GM19468 (cell line): ENCODE measurements around the gene TPBGL.

ENCODE experiments used
- ATAC-seq: cut with Tn5 transposase; IDR thresholded peaks from one replicate; pipeline ENCODE4 v1.9.1; 2021; ENCODE audit warnings: mild to moderate bottlenecking, moderate library complexity, moderate number of reproducible peaks; ENCODE audit not compliant: unreplicated experiment; ENCODE audit errors: extremely low read depth

The TPBGL gene

DNA sequence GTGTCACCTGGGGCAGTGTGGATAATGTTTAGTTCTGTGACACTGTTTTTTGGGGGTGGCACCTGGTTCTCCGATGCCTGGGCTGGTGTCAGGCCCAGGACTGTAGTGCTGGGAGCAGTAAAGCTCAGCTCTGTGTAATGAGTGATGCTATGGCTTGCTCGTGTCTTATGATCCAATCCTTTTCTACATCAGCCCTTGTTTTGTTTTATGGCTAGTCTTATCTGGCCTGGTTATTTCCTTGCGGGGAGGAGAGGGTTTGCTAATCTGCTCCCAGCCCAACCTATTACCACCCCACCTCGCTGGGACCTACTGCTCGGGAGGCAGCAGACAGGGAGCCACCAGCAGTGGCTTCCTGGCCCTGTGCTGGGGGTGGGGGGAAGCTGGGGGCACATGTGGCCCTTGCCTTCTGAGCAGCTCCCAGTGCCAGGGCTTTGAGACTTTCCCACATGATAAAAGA, 35.0 kb upstream of the TPBGL start:
- no peak for ATAC-seq

DNA sequence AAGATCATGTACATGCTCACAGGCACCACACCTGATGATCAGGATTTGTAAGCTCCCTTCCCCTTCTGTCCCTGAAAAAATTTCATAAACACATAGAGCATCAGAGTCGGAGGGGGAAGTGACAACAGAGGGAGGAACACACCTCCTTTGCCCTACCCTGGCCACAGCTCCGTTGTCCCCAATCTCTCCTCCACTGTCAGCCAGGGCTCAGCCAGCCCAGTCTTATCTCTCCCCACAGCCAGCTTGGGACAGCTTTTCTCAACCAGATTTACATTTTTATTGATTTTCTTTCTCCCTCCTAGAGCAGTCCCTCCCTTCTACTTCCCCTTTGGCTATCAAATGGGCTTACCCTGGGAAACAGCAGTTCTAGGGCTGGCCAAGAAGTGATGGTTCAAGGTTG, 32.1 kb upstream of the TPBGL start:
- ATAC-seq = no peak

DNA sequence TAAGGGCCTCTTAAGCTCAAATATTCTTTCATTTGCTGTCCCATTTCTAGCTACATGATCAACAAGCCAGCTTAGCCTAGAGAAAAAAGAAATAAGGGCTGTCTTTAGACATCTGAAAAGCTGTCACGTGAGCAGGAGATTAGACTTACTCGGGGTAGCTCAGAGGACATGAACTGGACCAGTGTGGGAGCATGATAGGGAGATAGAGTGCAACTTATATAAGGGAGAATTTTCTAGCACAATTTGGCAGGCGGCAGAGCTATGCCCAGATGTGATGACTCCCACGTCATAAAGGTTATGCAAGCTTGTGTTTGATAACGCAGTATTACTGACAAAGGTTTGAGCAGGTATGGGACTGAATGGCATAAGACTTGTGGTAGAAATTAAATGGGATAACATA, 28.2 kb upstream of the TPBGL start:
- no peak for ATAC-seq

DNA sequence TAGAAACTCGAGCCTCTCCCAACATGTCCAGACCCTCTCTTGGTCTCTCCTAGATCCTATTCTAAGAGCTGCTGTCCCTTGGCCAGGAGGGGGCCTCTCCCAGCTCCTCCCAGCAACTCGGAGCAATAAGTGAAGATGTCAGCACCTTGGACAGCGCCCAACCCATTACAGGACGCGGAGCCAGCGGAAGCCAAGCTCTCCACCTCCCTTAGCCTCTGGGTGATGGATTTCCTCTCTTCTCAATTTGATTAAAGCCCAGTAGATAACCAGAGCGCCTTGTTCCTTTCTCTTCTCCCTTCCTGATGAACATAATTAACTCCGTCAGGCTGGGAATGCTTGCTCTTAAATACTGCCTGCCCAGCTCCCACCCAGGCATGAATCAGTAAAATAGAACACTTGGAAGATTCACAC, 26.2 kb upstream of the TPBGL start:
- no peak for ATAC-seq

DNA sequence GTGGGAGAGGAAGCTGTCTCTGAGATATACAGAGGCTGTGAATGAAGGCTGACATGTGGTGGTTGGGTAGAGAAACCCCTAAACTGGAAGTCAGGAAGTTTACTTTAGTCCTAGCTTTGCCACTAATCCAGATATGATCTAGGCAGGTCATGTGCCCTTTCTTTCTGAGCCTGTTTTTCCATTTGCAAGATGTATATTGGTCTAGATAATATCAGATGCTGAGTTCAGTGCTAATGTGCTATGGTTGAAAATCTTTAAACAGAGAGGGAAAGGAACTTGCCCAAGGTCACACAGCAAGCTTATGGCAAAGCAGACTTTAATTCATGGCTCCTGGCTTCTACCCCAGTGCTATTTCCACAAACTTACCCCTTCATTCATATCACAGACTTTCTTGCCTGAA, 25.7 kb upstream of the TPBGL start:
- ATAC-seq = no peak

- ATAC-seq = no peak
Observed at GRCh38 chr11:75219869-75220268, 20.7 kb upstream of the TPBGL start.

DNA sequence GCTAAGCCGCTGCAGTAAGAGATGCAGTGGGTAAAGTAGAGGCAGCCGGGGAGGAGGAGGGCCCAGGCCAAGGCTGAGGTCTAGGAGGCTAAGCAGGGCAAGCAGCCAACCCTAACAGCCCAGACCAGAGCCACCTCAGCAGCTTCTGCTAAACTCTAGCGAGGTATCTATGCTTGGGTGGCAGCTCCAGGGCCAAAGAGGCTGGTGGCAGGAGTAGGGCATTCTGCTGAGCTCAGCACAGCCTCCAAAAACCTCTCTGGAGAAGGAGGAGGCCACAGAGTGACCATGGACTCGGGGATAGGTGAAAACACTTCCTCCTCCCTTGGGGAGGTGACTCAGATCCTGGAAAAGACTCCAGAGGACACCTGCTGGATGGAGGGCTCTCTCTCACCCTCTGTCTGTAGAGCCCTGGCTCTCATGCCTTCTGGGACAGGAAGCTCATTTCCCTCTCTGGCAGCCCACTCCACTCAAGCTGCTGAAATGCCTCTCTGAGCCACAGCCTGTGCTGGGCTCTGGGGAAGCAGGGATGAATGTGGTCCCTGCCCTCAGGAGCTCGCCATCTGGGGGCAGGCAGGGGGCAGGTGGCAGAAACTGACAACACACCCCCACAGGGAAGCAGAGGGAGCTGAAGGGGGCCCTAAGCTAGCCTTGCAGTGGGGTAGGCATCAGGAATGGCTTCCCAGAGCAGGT, 16.5 kb upstream of the TPBGL start:
- ATAC-seq = no peak

DNA sequence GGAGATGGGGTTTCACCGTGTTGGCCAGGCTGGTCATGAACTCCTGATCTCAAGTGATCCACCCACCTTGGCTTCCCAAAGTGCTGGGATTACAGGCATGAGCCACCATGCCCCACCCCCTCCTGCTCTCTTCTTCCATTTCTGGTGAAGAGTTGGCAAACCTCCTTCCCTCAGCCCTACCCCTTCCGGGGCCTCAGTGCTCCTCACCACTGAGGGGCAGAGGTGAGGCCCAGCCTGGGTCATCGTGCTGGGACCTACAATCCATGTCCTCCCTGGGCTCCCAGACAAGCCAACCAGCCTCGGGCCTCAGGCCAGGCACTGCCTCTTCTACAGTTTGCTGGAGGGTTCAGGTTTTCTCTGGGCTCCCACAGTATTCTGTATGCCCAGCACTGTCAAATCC, 14.8 kb upstream of the TPBGL start:
- ATAC-seq = no peak

DNA sequence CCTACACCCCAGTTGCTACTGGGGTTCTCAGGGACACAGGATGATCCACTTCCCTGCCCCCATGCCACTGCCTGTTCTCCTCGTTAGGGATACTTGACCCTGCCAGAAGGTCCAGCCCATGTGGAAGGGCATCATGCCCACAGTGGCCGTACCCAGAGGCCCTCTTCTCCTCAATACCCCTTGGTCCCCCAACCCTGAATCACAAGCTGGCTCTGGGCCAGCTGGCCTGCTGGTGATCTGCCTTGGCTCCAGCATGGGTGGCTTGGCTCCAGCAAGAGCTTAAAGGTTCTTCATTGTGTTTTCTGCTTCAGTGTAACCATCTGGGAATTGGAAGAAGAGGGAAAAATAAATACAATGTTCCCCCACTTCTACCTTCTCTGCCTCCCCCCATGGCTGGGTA, 11.1 kb upstream of the TPBGL start:
- no peak for ATAC-seq

DNA sequence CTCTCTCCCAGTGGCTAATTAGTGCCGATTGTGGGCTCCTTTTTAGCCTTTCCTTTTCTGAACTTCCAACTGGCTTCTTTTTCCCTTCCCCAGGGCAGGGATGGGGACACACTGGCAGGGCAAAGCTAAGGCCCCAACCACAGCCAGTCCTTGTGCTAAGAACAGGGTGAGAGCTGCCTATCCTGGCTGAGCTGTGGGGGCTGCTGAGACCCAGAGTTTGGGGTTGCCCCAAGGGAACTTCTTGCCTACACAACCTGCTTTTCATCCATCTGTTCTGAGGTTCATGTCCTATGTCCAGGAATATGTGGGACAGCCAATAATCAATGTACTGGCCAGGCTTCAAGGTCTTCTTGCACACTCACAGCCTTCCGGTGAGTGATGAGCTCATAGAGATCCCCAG, 10.0 kb upstream of the TPBGL start:
- ATAC-seq = no peak

DNA sequence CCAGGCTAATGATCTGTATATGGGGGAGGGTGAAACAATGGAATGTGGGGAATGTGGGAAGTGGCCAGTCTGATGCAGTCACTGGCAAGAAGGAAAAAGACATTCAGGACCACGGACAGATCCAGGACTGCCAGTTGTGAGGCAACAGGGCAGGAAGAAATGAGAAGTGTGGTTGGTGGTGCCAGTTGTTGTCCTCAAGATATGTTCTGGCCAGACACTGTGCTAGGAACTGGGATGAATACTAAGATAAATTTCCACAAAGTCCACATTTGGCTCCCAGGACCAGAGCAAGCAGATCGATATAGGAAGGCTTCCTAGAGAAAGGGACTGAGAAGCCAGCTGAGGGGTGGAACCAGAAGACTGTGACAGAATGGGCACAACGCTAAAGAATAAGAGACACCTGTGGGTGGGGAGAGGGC, 6.8 kb upstream of the TPBGL start:
- ATAC-seq = no peak

DNA sequence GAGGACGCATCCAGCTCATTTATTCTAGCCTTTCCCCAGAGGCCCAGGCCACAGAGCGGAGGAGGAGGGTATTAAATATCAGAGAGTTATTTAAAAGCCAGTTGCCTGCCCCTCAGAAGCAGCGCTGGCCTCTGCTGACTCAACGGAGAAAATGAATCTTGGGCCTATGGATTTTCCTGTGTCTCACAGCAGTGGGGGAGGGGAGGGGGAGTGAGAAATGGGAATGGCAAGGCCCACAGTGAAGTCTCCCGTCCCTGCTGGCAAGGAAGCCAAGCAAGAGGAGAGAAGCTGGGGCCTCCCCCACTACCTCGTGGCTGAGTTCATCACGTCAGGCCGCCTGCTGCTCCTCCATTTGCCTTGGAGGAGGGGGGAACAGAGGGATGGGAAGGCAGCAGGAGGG, 4.5 kb upstream of the TPBGL start:
- no peak for ATAC-seq

DNA sequence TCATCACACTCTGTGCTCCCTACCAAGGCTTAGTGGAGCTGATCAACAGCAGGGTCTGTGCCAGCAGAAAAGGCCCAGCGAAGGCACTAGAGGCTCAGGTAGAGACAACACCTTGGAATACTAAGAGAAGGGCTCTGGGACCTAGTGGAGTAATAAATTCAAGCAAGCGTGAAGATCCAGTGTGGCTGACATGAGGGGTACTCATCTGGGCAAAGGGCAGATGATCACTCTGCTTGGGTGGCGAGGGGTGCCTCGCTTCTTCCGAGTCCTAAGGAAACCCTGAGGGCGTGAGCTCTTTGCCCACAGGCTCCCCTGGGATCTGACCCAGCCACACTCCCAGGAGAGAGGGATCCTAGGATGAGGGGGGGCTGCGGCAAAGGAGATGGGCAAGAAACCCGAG, 3.5 kb upstream of the TPBGL start:
- ATAC-seq = no peak

GRCh38 chr11:75238595-75239440, 1.8 kb upstream of the TPBGL start:
- ATAC-seq = no peak

DNA sequence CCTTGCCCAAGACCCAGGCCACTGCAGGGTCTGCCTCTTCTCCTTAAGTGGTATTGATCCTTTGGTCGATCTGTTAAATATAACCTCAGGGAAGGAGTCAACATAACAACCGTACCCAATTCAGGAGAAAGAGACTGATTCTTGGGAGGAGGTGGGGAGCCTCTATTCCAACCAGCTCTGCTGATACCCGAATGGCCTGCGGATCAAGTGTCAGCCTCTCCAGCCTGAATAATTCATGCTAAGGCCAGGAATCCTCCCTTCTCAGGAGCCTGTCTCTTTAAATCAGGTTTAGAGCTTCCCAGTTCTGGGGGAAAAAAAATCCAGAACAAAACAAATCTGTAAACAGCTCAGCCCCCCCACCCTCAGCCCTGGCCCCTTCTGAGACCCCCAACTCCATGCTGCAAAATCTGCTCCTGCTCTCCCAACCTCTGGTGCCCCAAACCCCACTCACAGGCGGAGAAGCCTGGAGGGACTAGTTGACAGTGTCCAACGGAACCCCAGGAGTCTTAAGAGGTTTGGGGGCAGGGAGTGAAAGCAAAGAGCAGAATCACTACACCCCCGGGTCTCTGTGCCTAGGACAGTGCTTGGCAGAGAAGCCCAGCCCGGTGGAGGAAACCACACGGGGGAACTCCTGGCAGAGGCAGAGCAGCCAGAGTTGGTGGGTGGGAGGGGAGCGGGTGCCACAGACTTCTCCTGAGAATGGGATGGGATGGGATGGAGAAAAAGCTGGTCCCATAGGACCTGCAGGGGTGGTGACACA, 863 bp upstream of the TPBGL start:
- no peak for ATAC-seq

- peak; percentile 78 for ATAC-seq
Observed at GRCh38 chr11:75241036-75241905, 697 bp downstream of the TPBGL start.

GRCh38 chr11:75241906-75242644, 1.5 kb downstream of the TPBGL start:
- no peak for ATAC-seq

DNA sequence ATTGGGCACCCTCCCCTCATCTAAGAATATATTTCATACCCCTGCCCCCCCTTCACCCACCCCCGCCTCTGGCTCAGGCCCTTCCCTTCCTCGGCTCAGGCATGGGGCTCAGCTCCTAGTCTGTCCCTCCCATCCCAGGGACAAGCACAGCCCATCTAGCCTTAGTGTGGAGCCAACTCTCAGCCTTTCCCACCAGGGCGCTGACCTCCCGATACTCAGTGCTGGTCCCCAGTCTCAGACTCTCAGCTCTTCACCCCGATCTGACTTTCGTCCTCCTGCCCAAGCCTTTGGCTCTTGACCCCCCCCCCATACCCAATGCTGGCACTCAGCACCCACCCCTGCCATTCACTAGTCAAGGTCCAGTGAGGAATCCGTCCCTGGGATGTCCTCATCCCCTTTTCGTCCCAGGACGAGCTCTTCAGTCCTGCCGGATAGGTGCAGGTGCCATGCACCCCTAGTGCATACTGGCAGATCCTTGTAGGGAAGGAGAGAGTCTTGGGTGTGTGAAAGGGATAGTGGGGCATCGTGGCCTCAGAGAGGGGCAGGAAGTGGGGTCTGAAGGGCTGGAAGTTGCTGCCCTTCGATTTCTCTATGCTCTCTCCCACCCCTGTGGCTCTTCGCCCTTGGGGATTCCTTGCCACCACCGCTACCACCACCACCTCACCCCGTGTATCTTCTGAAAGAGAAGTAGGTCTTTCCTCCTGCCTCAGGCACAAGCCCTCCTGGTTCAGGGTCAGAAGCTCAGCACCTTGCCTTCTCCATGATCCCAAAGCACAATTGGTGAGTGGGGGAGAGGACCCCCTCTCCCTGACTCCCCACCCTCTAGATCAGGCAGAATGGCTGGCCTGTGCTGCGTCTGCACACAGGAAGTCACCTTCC, 2.4 kb downstream of the TPBGL start:
- no peak for ATAC-seq
